Colonic mucosa (tissue), 4 donors: ENCODE data around the gene SCUBE1. TPM values are rescaled to one million over a fixed set of nuclear protein-coding genes. Genes with fewer than 3 reads are reported as not detected.

Experiments
- DNase-seq: peaks from one replicate; pipeline ENCODE4 v3.0.0-alpha.2; 2020
- H3K27ac ChIP-seq: fragments of 200-600 bp; one replicate; pipeline ENCODE4 v1.8.0; 2021
- H3K27me3 ChIP-seq: fragments of 200-600 bp; one replicate; pipeline ENCODE4 v1.8.0; 2021
- H3K36me3 ChIP-seq: fragments of 200-600 bp; one replicate; pipeline ENCODE4 v1.8.0; 2021
- H3K4me1 ChIP-seq: fragments of 200-600 bp; one replicate; pipeline ENCODE4 v1.8.0; 2021; ENCODE audit warnings: mild to moderate bottlenecking
- H3K4me3 ChIP-seq: fragments of 200-600 bp; one replicate; pipeline ENCODE4 v1.8.0; 2021
- H3K9ac ChIP-seq, 2 donors: one replicate each; pipeline ENCODE4 v1.7.0; 2013; ENCODE audit warnings: control low read depth in 2 of 2, low read depth in 2 of 2, low read length in 2 of 2
- H3K9me3 ChIP-seq: fragments of 200-600 bp; one replicate; pipeline ENCODE4 v1.8.0; 2021
- CTCF ChIP-seq: fragments of 200-600 bp; IDR thresholded peaks from one replicate; pipeline ENCODE4 v1.8.0; 2022; ENCODE audit warnings: antibody characterized with exemption, mild to moderate bottlenecking
- intact Hi-C: fragments of 100-400 bp; cut with DNase I; formaldehyde crosslinking; loops from one replicate; pipeline ENCODE4 v1.14.1; 2022
- total RNA-seq, 2 donors: library from RNA; stranded (reverse); fragmentation: NEBNext Ultra II Directional in 1 of 2; extraction: Animal tissue kit (Norgen Biotek cat#: 25700) in 1 of 2; gene quantifications; one replicate each; pipeline ENCODE4 v1.2.1, GENCODE V29; 2021
- donor health status: healthy.
- donor health status: DM: no; HTN: no; CAD: no.
- donor health status: DM: no; HTN: no; CAD: no.

SCUBE1 gene
- total RNA-seq, 2 donors from 2014 or later: 1.7 to 5.6 TPM

GRCh38 chr22:43208703-43209522 lies 134.3 kb downstream of the SCUBE1 start:
- no peak for DNase-seq
- intact Hi-C loops: no loop called here

GRCh38 chr22:43207849-43208702 lies 135.1 kb downstream of the SCUBE1 start:
- no peak overlapping the region for H3K27ac ChIP-seq
- no peak for DNase-seq
- intact Hi-C loops: no loop called here
- TF ChIP-seq CTCF: no peak
- no peaks in the 10 kb centered on the region for H3K27me3 ChIP-seq
- no peak overlapping the region for H3K4me3 ChIP-seq
- H3K9me3 ChIP-seq: no peaks in the 10 kb centered on the region
- H3K4me1 ChIP-seq: no peaks in the 10 kb centered on the region
- H3K9ac ChIP-seq: no peak overlapping the region
- no peaks in the 10 kb centered on the region for H3K36me3 ChIP-seq

More at GRCh38 chr22:43208703-43209522, 134.3 kb downstream of the SCUBE1 start:
- no peak for TF ChIP-seq CTCF
- Histone ChIP-seq H3K9ac (no peak overlapping the region), H3K9me3 (no peaks in the 10 kb centered on the region), H3K27ac (no peak overlapping the region), H3K36me3 (no peaks in the 10 kb centered on the region), H3K4me1 (no peaks in the 10 kb centered on the region), H3K27me3 (no peaks in the 10 kb centered on the region), H3K4me3 (no peak overlapping the region)

GRCh38 chr22:43207386-43207785 lies 135.8 kb downstream of the SCUBE1 start:
- no peaks in the 10 kb centered on the region for H3K36me3 ChIP-seq
- no peak overlapping the region for H3K27ac ChIP-seq
- intact Hi-C loops: no loop called here
- H3K27me3 ChIP-seq: no peaks in the 10 kb centered on the region
- TF ChIP-seq CTCF: no peak
- no peak for DNase-seq
- H3K9me3 ChIP-seq: no peaks in the 10 kb centered on the region
- no peak overlapping the region for H3K4me3 ChIP-seq
- no peaks in the 10 kb centered on the region for H3K4me1 ChIP-seq
- H3K9ac ChIP-seq: no peak overlapping the region

GRCh38 chr22:43206509-43207161 lies 136.5 kb downstream of the SCUBE1 start:
- H3K4me3 ChIP-seq: no peak overlapping the region
- no peaks in the 10 kb centered on the region for H3K9me3 ChIP-seq
- H3K9ac ChIP-seq: no peak overlapping the region
- no peaks in the 10 kb centered on the region for H3K36me3 ChIP-seq
- no peak overlapping the region for H3K27ac ChIP-seq
- no peaks in the 10 kb centered on the region for H3K4me1 ChIP-seq
- TF ChIP-seq CTCF: no peak
- DNase-seq: no peak
- intact Hi-C loops: no loop called here
- H3K27me3 ChIP-seq: no peaks in the 10 kb centered on the region

GRCh38 chr22:43205748-43206508 lies 137.2 kb downstream of the SCUBE1 start:
- Histone ChIP-seq H3K4me3 (no peak overlapping the region), H3K9ac (no peak overlapping the region), H3K27me3 (no peaks in the 10 kb centered on the region), H3K36me3 (no peaks in the 10 kb centered on the region), H3K9me3 (no peaks in the 10 kb centered on the region), H3K4me1 (no peaks in the 10 kb centered on the region), H3K27ac (no peak overlapping the region)
- no peak for TF ChIP-seq CTCF
- DNase-seq: no peak
- intact Hi-C loops: no loop called here
